NCI-H2196 treated with DMSO at 0.1 percent for 48 hours (cell line): ENCODE results near the gene GRK1.
A peak's percentile ranks its signal among the peaks of the same experiment; 100 is the strongest.

Experiments used
- DNase-seq: peaks from one replicate; lab custom pipeline; 2025; ENCODE audit not compliant: unreplicated experiment; lab: John Stamatoyannopoulos, UW

Gene GRK1

GRCh38 chr13:113632706-113633484, 34.1 kb upstream of the GRK1 start:
- no peak for DNase-seq

DNA sequence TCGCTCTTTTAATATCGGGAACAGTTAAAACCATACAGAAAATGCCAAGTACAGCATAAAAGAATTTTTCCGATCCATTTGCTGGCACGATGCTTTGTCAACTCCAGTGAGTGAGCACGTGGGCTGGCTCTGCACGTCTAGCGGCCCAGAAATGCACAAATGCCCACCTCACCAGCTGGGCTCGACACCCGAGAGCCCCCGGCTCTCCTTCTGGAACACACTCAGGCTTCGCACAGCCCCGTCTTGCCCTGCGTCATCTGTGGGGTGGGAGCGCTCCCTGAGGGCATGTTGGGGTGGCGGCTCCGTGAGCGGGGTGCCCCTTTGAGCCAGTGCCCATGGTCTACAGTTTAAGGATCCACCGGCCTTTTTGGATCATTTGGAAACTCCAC, 33.5 kb upstream of the GRK1 start:
- no peak for DNase-seq

DNA sequence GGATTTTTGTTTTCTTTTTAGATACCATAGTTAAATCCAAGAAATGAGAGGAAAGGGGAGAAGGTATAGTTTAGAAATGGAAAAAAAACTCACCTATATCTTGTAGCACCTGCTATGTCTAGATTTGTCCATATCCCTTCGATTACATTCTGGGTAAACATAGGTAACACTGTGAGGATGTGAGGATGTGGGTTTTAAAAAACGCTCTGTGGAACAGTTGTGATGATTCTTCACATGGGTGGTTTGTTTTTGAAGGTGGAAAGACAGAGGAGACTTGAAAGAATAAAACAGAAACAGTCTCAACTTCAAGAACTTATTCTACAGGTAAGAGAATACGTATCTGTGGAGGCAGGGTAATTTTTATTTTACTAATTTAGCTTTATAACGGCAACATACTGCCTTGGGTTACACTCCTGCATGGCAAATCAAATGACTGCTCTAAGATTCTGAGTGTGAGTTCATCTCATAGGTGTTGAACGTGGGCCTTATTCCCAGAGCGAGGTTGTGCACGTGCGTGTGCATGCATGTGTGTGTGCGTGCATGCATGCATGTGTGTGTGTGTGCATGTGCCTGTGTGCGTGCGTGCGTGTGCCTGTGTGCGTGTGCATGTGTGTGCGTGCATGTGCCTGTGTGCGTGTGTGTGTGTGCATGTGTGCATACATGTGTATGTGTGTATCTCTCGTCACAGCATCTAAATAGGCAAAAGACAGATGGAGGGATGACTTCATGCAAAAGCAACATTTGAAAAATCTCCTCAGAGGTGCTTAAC, 32.6 kb upstream of the GRK1 start:
- no peak for DNase-seq

- DNase-seq = no peak
These were observed 32.0 kb upstream of the GRK1 start for GRCh38 chr13:113635048-113635420.

GRCh38 chr13:113635709-113636108, 31.3 kb upstream of the GRK1 start:
- no peak for DNase-seq

DNA sequence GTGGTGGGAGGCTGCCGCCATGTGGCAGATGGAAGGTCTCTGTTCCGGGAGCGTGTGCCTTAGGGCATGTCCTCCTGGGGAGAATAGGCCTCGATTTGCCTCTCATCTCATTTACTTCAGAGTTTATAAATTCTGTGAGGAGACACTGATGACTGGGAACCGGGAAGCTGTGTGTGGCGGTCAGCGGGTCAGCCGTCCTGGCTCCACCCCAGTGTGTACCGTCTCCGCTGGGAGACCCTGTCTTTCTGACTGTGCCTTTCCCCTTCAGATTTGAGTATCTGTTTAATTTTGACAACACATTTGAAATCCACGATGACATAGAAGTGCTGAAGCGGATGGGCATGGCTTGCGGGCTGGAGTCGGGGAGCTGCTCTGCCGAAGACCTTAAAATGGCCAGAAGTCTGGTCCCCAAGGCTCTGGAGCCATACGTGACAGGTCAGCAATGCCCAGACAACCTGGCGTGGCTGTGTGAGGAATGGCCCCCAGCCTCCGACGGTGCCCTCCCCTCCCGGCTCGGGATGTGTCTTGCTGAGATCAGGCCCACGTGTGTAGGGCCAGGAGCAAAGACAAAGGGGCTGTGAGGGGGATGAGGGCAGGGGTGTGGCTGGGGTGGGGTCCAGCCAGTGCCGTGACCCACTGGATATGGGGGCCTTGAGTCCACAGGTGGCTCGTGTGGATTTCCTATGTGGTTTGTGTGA, 30.6 kb upstream of the GRK1 start:
- no peak for DNase-seq

- no peak for DNase-seq
These were observed 29.5 kb upstream of the GRK1 start for GRCh38 chr13:113637262-113638160.

- DNase-seq = no peak
These were observed 28.8 kb upstream of the GRK1 start for GRCh38 chr13:113638173-113638746.

DNA sequence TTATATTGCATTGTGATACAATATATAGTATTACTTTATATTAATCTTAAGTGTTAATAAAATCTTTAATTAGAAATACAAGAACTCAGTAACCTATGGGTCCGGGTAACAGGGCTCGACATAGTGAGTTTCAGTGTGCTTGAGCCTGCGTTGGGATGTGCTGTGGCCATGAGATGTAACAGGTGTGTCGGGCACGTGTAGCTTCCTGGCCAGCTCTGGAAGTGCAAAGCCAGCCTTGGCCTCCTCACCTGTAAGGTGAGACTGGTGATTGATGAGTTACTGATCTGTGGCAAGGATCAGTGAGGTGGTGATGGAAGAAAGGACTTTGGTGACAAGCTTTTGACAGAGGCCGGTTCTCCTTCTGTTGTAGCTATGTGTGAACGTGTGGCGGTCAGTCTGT, 28.2 kb upstream of the GRK1 start:
- DNase-seq = no peak

GRCh38 chr13:113639616-113640262, 27.3 kb upstream of the GRK1 start:
- DNase-seq = no peak

DNA sequence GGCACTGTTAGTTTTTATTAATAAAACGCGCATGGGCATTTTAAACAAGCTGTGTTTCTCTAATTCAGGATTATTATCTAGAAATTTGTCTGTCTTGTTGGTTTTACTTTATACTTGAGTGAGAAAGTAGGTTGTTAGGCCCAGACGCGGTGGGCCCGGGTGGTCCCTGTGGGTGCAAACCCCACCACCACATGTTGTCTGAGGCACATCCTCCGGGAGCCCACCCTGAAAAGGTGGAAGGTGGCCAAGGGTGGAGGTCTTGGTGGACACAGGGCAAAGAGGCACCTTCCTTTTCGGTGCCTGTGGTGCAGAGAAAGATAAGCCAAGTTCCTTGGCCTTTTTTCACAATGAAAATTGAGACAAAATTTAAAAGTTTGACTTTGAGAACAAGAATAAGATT, 25.6 kb upstream of the GRK1 start:
- no peak for DNase-seq

DNA sequence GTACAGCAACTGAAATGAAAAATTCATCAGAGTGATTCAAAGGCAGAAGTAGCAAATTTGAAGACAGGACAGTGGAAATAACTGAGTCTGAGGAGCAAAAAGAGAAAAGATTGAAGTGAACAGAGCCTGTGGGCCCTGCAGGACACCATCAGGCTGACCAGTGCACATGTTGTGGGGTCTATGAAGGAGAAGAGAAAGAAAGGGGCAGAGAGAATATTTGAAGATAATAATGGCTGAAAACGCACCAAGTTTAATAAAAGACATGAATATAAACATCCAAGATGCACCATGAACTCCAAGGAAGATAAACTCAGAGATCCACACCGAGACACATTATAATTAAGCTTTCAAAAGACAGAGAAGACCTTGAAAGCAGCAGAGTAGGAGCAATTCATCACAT, 24.5 kb upstream of the GRK1 start:
- DNase-seq = no peak

DNA sequence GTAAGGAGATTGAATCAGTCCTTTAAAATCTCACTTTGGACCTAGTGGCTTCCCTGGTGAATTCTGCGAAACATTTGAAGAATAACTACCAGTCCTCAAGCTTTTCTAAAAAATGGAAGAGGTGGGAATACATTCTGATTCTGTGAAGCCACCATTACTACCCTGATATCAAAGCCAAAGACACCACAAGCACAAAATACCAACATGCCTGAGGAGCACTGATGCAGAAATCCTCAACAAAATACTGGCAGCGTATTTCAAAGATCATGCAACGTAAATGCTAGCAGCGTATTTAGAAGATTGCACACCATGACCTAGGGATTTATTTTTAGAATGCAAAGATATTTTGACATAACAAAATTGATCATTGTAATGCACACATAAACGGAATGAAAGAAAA, 23.4 kb upstream of the GRK1 start:
- no peak for DNase-seq

- DNase-seq = no peak
These were observed 22.2 kb upstream of the GRK1 start for GRCh38 chr13:113644800-113645199.

- no peak for DNase-seq
These were observed 21.7 kb upstream of the GRK1 start for GRCh38 chr13:113645329-113645728.

GRCh38 chr13:113646376-113646775, 20.6 kb upstream of the GRK1 start:
- no peak for DNase-seq

- DNase-seq = no peak
These were observed 20.1 kb upstream of the GRK1 start for GRCh38 chr13:113646921-113647340.

- peak; percentile 58 for DNase-seq
These were observed 19.4 kb upstream of the GRK1 start for GRCh38 chr13:113647351-113648215.

GRCh38 chr13:113648216-113648610, 18.8 kb upstream of the GRK1 start:
- DNase-seq = no peak
